ENCODE data around the gene LRMDA.

The LRMDA gene

GRCh38 chr10:75994357-75995040, 563.1 kb downstream of the LRMDA start:
- Histone ChIP-seq H3K9me3 (ENCODE audit: insufficient read depth, low read length) (no peaks in the 10 kb centered on the region), H3K9ac (ENCODE audit: low read length) (no peak overlapping the region), H3F3A (ENCODE audit: insufficient read depth) (no peaks in the 10 kb centered on the region), H3K4me2 (ENCODE audit: low read depth, low read length, poor library complexity, severe bottlenecking) (no peak overlapping the region), H4K20me1 (ENCODE audit: low read depth, low read length) (no peaks in the 10 kb centered on the region), H3K4me3 (ENCODE audit: insufficient read depth, low read length, poor library complexity, severe bottlenecking) (no peak overlapping the region), H3K36me3 (ENCODE audit: low read length) (no peaks in the 10 kb centered on the region), H3K79me2 (ENCODE audit: insufficient read depth, low read length) (no peaks in the 10 kb centered on the region), H3K9me2 (replicated peaks; ENCODE audit: insufficient read depth, low read length) (no peaks in the 10 kb centered on the region), H3K27ac (ENCODE audit: low read depth, low read length) (no peak overlapping the region), H3K27me3 (ENCODE audit: low read length) (no peaks in the 10 kb centered on the region), H2AFZ (ENCODE audit: low read depth, low read length, severe bottlenecking) (no peak overlapping the region)
- TF ChIP-seq EZH2phosphoT487 (conservative IDR thresholded peaks at IDR 0.05; ENCODE audit: low read length) (no peak), CTCF (IDR thresholded peaks at IDR 0.05; ENCODE audit: insufficient read depth, low read length, poor library complexity, severe bottlenecking) (no peak)

GRCh38 chr10:75995041-75995430, 563.6 kb downstream of the LRMDA start:
- Histone ChIP-seq H3K9me3 (ENCODE audit: insufficient read depth, low read length) (no peaks in the 10 kb centered on the region), H3K79me2 (ENCODE audit: insufficient read depth, low read length) (no peaks in the 10 kb centered on the region), H3K4me2 (ENCODE audit: low read depth, low read length, poor library complexity, severe bottlenecking) (no peak overlapping the region), H3K4me3 (ENCODE audit: insufficient read depth, low read length, poor library complexity, severe bottlenecking) (no peak overlapping the region), H3K27me3 (ENCODE audit: low read length) (no peaks in the 10 kb centered on the region), H3F3A (ENCODE audit: insufficient read depth) (no peaks in the 10 kb centered on the region), H3K36me3 (ENCODE audit: low read length) (no peaks in the 10 kb centered on the region), H4K20me1 (ENCODE audit: low read depth, low read length) (no peaks in the 10 kb centered on the region), H2AFZ (ENCODE audit: low read depth, low read length, severe bottlenecking) (no peak overlapping the region), H3K9me2 (replicated peaks; ENCODE audit: insufficient read depth, low read length) (no peaks in the 10 kb centered on the region), H3K9ac (ENCODE audit: low read length) (no peak overlapping the region), H3K27ac (ENCODE audit: low read depth, low read length) (no peak overlapping the region)
- TF ChIP-seq EZH2phosphoT487 (conservative IDR thresholded peaks at IDR 0.05; ENCODE audit: low read length) (no peak), CTCF (IDR thresholded peaks at IDR 0.05; ENCODE audit: insufficient read depth, low read length, poor library complexity, severe bottlenecking) (no peak)

GRCh38 chr10:75995720-75996119, 564.3 kb downstream of the LRMDA start:
- Histone ChIP-seq H3F3A (ENCODE audit: insufficient read depth) (no peaks in the 10 kb centered on the region), H3K9ac (ENCODE audit: low read length) (no peak overlapping the region), H3K27ac (ENCODE audit: low read depth, low read length) (no peak overlapping the region), H3K4me3 (ENCODE audit: insufficient read depth, low read length, poor library complexity, severe bottlenecking) (no peak overlapping the region), H2AFZ (ENCODE audit: low read depth, low read length, severe bottlenecking) (no peak overlapping the region), H3K4me2 (ENCODE audit: low read depth, low read length, poor library complexity, severe bottlenecking) (no peak overlapping the region), H4K20me1 (ENCODE audit: low read depth, low read length) (no peaks in the 10 kb centered on the region), H3K9me2 (replicated peaks; ENCODE audit: insufficient read depth, low read length) (no peaks in the 10 kb centered on the region), H3K9me3 (ENCODE audit: insufficient read depth, low read length) (no peaks in the 10 kb centered on the region), H3K27me3 (ENCODE audit: low read length) (no peaks in the 10 kb centered on the region), H3K36me3 (ENCODE audit: low read length) (no peaks in the 10 kb centered on the region), H3K79me2 (ENCODE audit: insufficient read depth, low read length) (no peaks in the 10 kb centered on the region)
- TF ChIP-seq EZH2phosphoT487 (conservative IDR thresholded peaks at IDR 0.05; ENCODE audit: low read length), result no peak
- TF ChIP-seq CTCF (IDR thresholded peaks at IDR 0.05; ENCODE audit: insufficient read depth, low read length, poor library complexity, severe bottlenecking), result no peak

All from SU-DHL-6 (cell line).